Suprapubic skin (tissue), 4 donors: ENCODE data around the gene THOC6.
A peak's percentile ranks its signal among the peaks of the same experiment; 100 is the strongest.

Experiments used
- EP300 ChIP-seq: sonication (generic); formaldehyde crosslinking; IDR thresholded peaks from one replicate; pipeline ENCODE4 v1.6.1; 2017; ENCODE audit warnings: antibody characterized with exemption
- POLR2A ChIP-seq, 2 donors: fragments of 450-650 bp; IDR thresholded peaks; one replicate each; pipeline ENCODE4 v1.6.1; 2017; ENCODE audit warnings: antibody characterized with exemption in 2 of 2, mild to moderate bottlenecking in 2 of 2, moderate library complexity in 2 of 2
- POLR2AphosphoS5 ChIP-seq, 3 donors: sonication (generic); formaldehyde crosslinking; IDR thresholded peaks; one replicate each; pipeline ENCODE4 v1.6.1; 2017; ENCODE audit warnings: antibody characterized with exemption in 3 of 3
- TF ChIP-seq, protein P1 (sequence below), 2 donors: fragments of 200-600 bp in 1 of 2; fragments of 450-650 bp in 1 of 2; sonication (generic) in 1 of 2; IDR thresholded peaks; one replicate each; pipeline ENCODE4 v1.5.1; 2016 to 2019; ENCODE audit warnings: antibody characterized with exemption in 2 of 2, mild to moderate bottlenecking in 1 of 2, moderate library complexity in 1 of 2

DNA sequence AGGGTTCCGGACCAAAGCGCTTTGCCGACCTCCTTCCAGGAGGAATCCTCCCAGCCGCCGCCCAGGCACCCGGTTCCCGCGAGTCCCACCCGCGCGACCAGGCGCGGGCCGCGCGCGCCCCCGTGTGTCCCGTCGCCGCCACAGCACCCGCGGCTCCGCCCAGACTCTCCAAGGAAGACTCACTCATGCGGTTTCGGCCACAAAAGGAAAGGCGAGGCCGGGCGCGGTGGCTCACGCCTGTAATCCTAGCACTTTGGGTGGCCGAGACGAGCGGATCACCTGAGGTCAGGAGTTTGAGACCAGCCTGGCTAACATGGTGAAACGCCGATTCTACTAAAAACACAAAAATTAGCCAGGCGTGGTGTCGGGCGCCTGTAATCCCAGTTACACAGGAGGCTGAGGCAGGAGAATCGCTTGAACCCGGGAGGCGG lies 40.1 kb upstream of the THOC6 start:
- no peak for TF ChIP-seq POLR2AphosphoS5 (IDR thresholded peaks at IDR 0.05)
- TF ChIP-seq, protein P1, sequence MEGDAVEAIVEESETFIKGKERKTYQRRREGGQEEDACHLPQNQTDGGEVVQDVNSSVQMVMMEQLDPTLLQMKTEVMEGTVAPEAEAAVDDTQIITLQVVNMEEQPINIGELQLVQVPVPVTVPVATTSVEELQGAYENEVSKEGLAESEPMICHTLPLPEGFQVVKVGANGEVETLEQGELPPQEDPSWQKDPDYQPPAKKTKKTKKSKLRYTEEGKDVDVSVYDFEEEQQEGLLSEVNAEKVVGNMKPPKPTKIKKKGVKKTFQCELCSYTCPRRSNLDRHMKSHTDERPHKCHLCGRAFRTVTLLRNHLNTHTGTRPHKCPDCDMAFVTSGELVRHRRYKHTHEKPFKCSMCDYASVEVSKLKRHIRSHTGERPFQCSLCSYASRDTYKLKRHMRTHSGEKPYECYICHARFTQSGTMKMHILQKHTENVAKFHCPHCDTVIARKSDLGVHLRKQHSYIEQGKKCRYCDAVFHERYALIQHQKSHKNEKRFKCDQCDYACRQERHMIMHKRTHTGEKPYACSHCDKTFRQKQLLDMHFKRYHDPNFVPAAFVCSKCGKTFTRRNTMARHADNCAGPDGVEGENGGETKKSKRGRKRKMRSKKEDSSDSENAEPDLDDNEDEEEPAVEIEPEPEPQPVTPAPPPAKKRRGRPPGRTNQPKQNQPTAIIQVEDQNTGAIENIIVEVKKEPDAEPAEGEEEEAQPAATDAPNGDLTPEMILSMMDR (IDR thresholded peaks at IDR 0.05) = peak; percentile 74 to 99
- TF ChIP-seq POLR2A (IDR thresholded peaks at IDR 0.05) = no peak
- no peak for TF ChIP-seq EP300
